Mucosa of gallbladder (tissue), 1 donor: ENCODE data around the gene KLF9. TPM values are rescaled to one million over a fixed set of nuclear protein-coding genes. Genes with fewer than 3 reads are reported as not detected.
"Not testable (repeated sequence)": the region's sequence is repeated elsewhere in the genome, so short reads cannot be mapped to it uniquely, and the experiment has no call there.

Source experiments
- DNase-seq: peaks from one replicate; pipeline ENCODE4 v3.0.0-alpha.2; 2020; ENCODE audit warnings: low spot score
- total RNA-seq: library from RNA; stranded (reverse); gene quantifications from one replicate; pipeline ENCODE4 v1.2.1, GENCODE V29; 2021
- donor health status: DM: no; HTN: no; CAD: no.

KLF9 gene
- total RNA-seq, 1 donor from 2014 or later = 40.9 TPM

- DNase-seq = no peak
Measured at GRCh38 chr9:70405808-70406433, 8.5 kb downstream of the KLF9 start.

GRCh38 chr9:70404261-70404660, 10.2 kb downstream of the KLF9 start:
- no peak for DNase-seq

DNA sequence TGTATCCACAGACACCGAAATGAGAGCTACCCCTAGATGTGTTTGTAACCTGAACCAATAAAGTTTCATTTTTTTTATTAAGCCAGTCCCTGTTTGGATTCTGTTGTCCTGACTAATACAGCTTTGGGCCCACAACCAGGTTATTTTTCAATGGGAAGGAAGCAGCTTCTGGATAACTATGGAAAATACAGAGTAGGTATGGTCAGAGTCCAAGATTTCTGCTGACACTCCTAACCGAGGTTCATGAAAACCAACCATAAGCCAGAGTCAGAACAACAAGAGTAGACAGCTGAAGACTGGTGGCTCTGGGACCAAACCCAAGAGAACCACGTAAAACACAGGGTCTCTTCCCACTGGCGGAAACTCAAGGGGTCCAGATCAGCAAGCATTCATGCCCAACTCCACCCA, 10.8 kb downstream of the KLF9 start:
- no peak for DNase-seq

DNA sequence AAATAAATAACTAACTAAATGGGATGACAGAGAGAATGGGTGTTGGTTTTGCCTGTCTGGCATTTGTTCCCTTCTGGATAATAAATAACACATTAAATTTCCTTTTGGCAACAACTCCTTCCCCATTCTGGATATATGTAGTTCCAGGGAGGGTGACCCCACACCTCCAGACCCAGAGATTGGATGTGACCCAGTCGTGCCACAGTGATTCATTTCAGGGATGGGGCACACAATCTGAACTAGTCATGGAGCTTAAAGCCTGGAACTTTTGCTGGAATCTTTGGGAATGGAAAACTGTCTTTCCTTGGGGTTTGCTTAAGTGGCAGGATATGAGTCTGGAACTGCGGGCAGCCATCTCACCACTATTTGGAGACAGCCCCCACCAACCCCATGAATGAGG, 11.3 kb downstream of the KLF9 start:
- peak; percentile 58 for DNase-seq

DNA sequence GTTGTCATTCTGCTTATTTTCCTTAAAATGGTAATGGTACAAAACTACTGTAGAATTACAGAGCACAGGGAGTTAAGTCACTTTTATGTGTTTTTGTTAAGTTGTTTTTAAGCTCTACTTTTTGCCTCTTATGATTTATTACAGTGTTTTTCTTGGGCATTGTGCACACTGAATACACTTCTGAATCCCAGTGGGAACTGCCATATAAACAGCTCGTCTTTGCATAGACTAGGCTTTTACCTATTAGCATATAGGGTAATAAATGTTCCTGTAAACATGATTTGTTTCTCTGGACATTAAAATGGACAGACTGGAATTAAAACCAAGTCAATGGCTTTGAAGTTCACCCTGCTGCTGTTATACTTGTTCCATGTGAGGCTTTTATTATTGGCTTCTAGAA, 12.2 kb downstream of the KLF9 start:
- no peak for DNase-seq

DNA sequence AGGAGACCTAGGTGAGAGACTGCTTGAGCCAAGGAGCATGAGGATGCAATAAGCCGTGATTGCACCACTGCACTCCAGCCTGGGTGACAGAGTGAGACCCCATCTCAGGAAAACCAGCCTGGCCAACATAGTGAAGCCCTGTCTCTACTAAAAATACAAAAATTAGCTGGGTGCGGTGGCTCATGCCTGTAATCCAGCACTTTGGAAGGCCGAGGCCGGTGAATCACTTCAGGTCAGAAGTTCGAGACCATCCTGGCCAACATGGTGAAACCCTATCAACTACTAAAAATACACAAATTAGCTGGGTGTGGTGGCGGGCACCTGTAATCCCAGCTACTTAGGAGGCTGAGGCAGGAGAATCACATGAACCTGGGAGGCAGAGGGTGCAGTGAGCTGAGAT, 13.2 kb downstream of the KLF9 start:
- DNase-seq = not testable (repeated sequence)

DNA sequence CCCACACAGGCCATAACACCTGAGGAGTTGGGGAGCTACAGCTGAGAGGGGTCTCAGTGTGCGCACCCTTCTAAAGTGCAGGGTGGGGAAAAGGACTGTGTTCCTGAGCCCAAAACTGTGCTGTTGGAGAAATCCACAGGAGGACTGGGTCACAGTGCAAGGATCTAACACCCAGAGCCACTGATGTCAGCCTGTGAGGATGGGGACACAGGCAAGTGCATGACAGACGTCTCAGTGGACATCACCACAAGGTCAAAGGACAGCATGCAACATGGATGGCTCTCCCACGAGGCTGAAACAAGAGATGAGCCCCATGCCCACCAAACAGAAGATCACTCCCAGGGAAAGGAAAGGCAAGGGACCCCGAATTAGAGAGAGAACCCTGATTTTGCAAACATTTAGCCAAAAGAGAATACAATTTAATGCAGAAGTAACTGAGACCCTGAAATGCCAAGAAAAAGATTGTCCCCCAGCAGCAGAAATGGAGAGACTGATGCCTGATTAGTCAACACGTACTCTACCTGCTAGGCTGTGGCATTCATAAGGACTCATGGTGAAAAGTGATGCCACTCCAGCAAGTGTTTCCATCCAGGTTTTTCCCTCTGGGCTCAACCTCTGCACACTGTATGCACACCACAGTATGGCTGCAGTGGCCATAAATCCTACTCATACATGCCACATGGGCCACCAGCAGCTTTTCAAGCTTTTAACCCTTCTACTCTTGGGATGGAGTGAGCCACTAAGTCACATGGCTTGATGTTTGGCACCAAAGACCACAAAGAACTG, 14.2 kb downstream of the KLF9 start:
- DNase-seq = no peak

DNA sequence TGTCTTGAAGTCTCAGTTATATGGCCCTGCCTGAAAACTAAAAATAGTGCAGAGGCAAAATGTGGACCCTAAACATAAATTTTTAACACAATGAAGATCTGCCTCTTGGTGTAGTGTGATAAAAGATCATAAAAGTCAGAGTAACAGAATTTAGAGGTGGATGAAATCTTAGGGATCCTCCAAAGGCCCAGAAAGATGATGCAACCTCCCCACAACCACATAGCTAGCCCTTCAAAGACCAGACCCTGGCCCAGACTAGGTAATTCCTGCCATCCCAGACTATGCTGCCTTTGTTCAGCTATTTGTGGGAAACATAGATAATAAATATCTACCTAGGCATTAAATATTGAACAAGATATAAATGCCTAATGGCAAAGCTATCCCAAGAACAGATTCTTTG, 15.3 kb downstream of the KLF9 start:
- DNase-seq = no peak

GRCh38 chr9:70398145-70398556, 16.3 kb downstream of the KLF9 start:
- no peak for DNase-seq

DNA sequence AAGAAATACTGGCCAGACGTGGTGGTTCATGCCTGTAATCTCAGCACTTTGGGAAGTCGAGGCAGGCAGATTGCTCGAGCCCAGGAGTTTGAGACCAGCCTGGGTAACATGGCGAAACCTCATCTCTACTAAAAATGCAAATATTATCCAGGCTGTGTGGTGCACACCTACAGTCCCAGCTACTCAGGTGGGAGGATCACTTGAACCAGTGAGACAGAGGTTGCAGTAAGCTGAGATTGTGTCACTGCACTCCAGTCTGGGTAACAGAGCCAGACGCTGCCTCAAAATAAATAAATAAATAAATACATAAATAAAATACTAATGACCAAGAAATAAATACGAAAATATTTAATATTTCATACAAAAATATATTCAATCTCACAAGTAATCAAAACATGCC, 18.8 kb downstream of the KLF9 start:
- DNase-seq = no peak

DNA sequence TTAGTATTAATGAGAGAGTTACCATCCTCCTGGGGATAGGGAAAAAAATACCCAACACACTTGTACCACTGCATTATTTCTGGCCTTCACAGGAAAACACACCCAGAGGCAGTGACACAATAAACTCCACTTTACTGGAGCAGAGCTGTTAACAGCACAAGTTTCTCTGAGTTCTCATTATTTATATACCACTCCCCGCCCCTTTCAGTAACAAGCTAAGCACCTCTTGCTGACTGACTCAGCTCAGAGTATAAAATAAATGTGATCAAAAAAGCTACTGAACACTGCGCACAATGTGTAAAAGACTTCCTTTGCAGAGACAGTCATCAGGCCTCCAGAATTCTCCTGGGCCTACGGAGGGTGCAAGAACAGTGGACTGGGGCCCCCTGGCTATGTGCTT, 21.6 kb downstream of the KLF9 start:
- DNase-seq = no peak

GRCh38 chr9:70392189-70392588, 22.3 kb downstream of the KLF9 start:
- no peak for DNase-seq

- no peak for DNase-seq
Measured at GRCh38 chr9:70390933-70391341, 23.5 kb downstream of the KLF9 start.

GRCh38 chr9:70389621-70390266, 24.7 kb downstream of the KLF9 start:
- no peak for DNase-seq

- DNase-seq = no peak
Measured at GRCh38 chr9:70389188-70389587, 25.3 kb downstream of the KLF9 start.

DNA sequence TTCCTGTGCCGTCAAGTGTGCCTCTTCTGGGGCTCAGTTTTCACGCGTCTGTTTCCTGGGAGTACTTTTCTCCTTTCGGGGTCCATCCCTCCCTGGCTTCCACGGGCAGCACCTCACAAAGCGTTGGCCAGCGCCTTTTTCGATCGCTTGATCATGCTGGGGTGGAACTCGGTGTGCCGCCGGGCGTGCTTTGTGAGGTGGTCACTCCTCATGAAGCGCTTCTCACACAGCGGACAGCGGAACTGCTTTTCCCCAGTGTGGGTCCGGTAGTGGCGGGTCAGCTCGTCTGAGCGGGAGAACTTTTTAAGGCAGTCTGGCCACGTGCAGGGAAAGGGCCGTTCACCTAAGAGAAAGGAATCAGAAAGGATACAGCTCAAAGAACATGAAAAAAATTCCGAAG, 26.8 kb downstream of the KLF9 start:
- DNase-seq = no peak

GRCh38 chr9:70385426-70385825, 29.0 kb downstream of the KLF9 start:
- no peak for DNase-seq

DNA sequence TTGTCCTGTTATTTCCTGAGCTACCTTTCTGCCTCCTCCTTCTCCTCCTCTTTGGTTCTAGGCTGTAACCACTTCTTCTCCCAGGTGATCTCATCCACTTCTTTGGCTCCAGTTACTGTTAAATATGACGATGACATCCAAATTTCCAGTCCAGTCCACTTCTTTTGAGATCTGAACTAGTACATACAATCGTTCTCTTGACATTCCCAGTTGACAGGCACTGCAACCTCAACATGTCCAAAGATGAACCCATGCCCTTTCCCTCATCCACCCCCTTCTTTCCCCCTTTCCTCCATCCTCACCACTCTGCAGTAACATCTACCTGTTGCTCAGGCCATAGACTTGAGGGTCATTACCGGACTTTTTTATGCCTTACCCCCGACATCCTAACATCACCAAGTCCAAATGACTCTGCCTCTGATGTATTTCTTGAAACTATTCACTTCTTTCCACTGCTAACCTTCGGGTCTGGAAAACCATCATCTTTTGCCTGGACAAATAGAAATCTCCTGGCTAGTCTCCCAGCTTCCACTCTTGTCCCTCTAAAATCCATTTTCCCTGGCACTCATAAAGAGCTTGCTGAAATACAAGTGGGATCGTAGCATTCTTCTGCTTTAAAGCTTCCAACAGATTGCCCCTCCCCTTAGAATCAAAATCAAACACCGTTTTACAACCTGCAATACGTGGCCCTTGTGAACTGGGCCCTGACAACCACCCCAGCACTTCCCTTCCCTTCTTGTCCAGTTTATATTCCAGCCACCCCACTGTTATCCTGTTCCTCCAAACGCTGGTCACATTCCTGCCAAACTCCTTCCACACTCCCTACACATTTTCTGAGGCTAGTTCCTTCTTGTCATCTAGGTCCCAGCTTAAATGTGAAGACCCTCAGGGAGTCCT, 31.5 kb downstream of the KLF9 start:
- no peak for DNase-seq

- no peak for DNase-seq
Measured at GRCh38 chr9:70382046-70382708, 32.3 kb downstream of the KLF9 start.

DNA sequence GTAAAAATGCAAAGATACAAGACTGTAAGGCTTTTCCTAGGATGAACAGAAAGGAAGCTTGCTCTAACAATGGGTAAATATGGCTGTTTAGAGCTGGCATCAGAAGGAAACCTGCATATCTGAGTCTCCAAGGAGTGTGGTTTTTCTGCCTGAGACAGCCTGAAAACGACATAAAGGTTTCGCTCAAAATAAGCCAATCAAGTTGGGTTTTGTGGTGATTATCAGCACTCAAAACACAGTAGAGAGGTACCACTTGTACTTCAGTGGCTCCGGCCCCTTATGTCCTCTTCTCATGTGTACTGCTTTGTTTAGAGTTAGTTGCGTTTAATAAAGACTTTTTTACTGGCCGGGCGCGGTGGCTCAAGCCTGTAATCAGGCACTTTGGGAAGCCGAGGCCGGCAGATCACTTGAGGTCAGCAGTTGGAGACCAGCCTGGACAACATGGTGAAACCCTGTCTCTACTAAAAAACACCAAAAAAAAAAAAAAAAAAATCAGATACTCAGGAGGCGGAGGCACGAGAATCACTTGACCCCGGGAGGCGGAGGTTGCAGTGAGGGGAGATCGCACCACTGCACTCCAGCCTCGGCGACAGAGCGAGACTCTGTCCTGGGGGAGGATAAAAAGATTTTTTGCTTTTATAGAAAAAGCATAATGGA, 39.4 kb downstream of the KLF9 start:
- no peak for DNase-seq
